ENCODE results near the gene NUP62. TPM values are rescaled to one million over a fixed set of nuclear protein-coding genes. Genes with fewer than 3 reads are reported as not detected.

The NUP62 gene
- total and polyA plus RNA-seq, 8 donors: 39.2 to 66.2 (median 60.0) TPM

DNA sequence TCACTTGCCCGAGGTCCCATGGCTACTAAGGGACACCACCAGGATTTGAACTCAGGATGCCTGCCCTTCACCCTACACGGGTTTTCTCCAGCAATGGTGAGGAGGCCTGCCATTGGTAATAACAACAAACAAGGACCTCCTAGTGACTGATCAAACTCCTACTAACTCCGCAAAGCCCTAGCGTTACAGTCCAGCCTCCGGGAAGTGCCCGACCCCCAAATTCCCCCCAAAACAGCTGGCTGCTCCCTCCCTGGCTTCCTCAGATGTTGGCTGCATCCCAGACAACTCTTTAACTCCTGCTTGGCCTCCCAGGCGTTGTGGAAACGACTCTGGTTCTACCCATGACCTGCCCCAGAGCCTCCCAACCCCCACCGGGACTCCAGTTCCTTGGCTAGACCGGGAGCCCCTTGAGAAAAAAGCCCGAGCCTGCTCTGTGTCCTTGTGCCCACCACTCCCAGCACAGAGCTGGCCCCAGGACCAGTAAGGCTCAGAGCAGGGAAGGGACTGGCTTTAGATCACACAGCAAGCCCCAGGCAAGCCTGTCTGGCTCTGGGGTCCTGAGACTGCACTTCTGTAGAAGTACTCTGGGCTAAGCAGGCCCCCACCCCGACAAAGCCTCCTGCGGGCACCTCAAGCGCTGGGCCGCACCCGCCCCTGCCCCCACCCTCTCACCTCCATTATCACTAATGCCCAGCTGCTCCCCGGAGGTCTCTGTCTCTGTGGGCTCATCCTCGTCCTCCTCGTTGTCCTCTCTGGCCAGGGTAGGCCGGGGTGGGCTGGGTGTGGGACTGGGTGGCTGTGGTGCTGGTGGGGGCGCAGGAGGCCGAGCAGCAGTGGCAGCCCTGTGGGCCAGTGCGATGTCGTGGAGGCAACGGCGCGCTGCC lies 56.8 kb downstream of the NUP62 start:
- Histone ChIP-seq H3K36me3 (peaks cover 0 to 31% of the 10 kb centered on the region in 2 donors), H3K27ac (no peak overlapping the region), H3K9me3 (no peaks in the 10 kb centered on the region), H3K27me3 (no peaks in the 10 kb centered on the region), H3K4me3 (no peak overlapping the region), H3K4me1 (peaks cover 5 to 48% of the 10 kb centered on the region in 2 donors)
- no peak for TF ChIP-seq CTCF (IDR thresholded peaks at IDR 0.05)
- DNase-seq: peak in 1 of 4 donors; percentile 54
- no peak for ATAC-seq
- intact Hi-C loops (cut with DNase I): no loop called here

- Histone ChIP-seq H3K36me3 (peaks cover 0 to 31% of the 10 kb centered on the region in 2 donors), H3K27ac (no peak overlapping the region), H3K9me3 (no peaks in the 10 kb centered on the region), H3K4me3 (no peak overlapping the region), H3K27me3 (no peaks in the 10 kb centered on the region), H3K4me1 (peaks cover 9 to 52% of the 10 kb centered on the region in 2 donors)
- no peak for TF ChIP-seq CTCF (IDR thresholded peaks at IDR 0.05)
- intact Hi-C loops (cut with DNase I): no loop called here
- DNase-seq (peak in 1 of 4 donors; percentile 50), ATAC-seq (no peak)
These were observed 57.8 kb downstream of the NUP62 start for GRCh38 chr19:49871349-49871985.

DNA sequence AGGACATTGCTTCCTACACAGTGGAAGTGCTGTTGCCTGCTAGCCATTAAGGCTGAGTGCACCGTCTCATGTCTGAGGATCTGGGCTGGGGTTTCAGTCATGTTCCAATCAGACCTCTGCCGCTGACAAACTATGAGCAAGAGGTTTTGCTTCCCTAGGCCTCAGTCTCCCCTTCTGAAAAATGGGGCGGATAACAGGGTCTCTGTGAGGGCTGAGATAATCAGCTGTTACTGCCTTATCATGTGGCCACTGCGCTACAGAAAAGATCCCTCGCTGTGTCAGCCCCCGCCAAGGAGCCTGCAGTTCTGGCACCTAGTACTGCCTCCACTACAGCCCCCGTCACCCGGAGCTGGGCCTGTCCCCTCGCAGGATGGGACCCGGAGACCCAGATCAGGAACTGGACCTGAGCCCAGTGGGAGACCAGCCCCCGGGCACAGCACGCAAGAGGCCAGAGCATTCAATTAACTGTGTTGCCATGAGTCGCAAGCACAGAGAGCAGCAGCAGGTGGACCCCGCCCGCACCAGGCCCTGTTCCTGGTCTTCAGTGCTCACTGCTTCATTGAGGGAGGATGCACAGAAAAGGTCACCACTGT lies 58.9 kb downstream of the NUP62 start:
- ATAC-seq (no peak), DNase-seq (peak in 1 of 4 donors; percentile 78)
- Histone ChIP-seq H3K27me3 (no peaks in the 10 kb centered on the region), H3K9me3 (no peaks in the 10 kb centered on the region), H3K36me3 (peaks cover 0 to 31% of the 10 kb centered on the region in 2 donors), H3K4me3 (peak overlapping the region; percentile 45 to 63), H3K27ac (peak overlapping the region; percentile 92 to 97), H3K4me1 (peaks cover 19 to 58% of the 10 kb centered on the region in 2 donors)
- TF ChIP-seq CTCF (IDR thresholded peaks at IDR 0.05): no peak
- intact Hi-C loops (cut with DNase I): no loop called here

- no peaks in the 10 kb centered on the region for H3K9me3 ChIP-seq
- H3K27ac ChIP-seq: peak overlapping the region; percentile 93 to 97
- peak overlapping the region; percentile 45 to 63 for H3K4me3 ChIP-seq
- H3K4me1 ChIP-seq: peaks cover 19 to 56% of the 10 kb centered on the region in 2 donors
- peak; percentile 80 for ATAC-seq
- intact Hi-C loops (cut with DNase I): no loop called here
- DNase-seq: peak; percentile 94 to 99 (median 97)
- peak in 1 of 2 donors; percentile 12 for TF ChIP-seq CTCF (IDR thresholded peaks at IDR 0.05)
- H3K27me3 ChIP-seq: no peaks in the 10 kb centered on the region
- H3K36me3 ChIP-seq: peaks cover 0 to 34% of the 10 kb centered on the region in 2 donors
These were observed 59.6 kb downstream of the NUP62 start for GRCh38 chr19:49869484-49870308.

All from left lung (tissue), 10 donors.